Measurements from ENCODE around the gene CAPN9. TPM values are rescaled to one million over a fixed set of nuclear protein-coding genes. Genes with fewer than 3 reads are reported as not detected.
A peak's percentile ranks its signal among the peaks of the same experiment; 100 is the strongest.

CAPN9 gene
- total RNA-seq, 2 donors from 2014 or later = not detected

DNA sequence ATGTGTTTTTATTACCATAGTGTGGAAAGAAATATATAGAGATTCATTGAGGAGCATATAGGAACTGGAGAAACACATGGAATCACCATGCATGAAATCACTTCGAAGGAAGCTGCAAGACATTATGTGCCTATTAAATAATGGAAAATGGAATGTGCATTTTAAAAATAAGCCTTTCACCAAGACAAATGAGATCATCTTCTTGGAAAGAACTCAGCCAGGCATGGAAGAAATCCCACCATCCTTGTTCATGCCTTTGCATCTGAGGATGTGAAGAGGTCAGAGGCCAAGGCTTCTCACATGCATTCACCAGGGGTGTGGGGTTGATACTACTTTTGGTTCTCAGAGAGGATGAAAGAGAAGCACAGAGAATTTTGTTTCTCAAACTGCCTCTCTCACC, 71.2 kb downstream of the CAPN9 start:
- Histone ChIP-seq H3K4me3 (no peak overlapping the region), H3K27ac (no peak overlapping the region), H3K27me3 (no peaks in the 10 kb centered on the region), H3K36me3 (no peaks in the 10 kb centered on the region), H3K9me3 (no peaks in the 10 kb centered on the region), H3K4me1 (peaks cover 0 to 26% of the 10 kb centered on the region in 2 donors)
- DNase-seq (ENCODE audit: low spot score) = peak; percentile 5
- TF ChIP-seq, protein P1, sequence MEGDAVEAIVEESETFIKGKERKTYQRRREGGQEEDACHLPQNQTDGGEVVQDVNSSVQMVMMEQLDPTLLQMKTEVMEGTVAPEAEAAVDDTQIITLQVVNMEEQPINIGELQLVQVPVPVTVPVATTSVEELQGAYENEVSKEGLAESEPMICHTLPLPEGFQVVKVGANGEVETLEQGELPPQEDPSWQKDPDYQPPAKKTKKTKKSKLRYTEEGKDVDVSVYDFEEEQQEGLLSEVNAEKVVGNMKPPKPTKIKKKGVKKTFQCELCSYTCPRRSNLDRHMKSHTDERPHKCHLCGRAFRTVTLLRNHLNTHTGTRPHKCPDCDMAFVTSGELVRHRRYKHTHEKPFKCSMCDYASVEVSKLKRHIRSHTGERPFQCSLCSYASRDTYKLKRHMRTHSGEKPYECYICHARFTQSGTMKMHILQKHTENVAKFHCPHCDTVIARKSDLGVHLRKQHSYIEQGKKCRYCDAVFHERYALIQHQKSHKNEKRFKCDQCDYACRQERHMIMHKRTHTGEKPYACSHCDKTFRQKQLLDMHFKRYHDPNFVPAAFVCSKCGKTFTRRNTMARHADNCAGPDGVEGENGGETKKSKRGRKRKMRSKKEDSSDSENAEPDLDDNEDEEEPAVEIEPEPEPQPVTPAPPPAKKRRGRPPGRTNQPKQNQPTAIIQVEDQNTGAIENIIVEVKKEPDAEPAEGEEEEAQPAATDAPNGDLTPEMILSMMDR (IDR thresholded peaks at IDR 0.05) = no peak

DNA sequence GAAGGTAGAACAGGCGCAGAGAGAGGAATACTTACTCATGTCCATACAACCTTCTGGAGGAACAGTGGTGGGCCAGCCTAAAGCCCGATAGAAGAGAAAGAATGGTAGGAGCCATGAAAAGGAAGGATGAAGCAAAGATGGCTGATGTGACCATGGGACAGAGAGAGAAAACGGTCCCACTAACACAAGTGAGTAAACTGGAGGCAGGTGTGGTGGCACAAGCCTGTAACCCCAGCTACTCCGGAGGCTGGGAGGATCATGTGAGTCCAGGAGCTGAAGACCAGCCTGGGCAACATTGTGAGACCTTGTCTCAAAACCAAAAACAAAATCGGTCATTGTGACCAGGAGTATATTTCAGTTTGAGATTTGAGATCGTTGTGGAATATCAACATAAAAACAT, 71.7 kb downstream of the CAPN9 start:
- peaks cover 0 to 31% of the 10 kb centered on the region in 2 donors for H3K4me1 ChIP-seq
- DNase-seq (ENCODE audit: low spot score) = peak; percentile 46
- no peak overlapping the region for H3K27ac ChIP-seq
- H3K27me3 ChIP-seq = no peaks in the 10 kb centered on the region
- no peaks in the 10 kb centered on the region for H3K9me3 ChIP-seq
- no peaks in the 10 kb centered on the region for H3K36me3 ChIP-seq
- H3K4me3 ChIP-seq = no peak overlapping the region
- TF ChIP-seq, protein P1 (IDR thresholded peaks at IDR 0.05) = no peak

DNA sequence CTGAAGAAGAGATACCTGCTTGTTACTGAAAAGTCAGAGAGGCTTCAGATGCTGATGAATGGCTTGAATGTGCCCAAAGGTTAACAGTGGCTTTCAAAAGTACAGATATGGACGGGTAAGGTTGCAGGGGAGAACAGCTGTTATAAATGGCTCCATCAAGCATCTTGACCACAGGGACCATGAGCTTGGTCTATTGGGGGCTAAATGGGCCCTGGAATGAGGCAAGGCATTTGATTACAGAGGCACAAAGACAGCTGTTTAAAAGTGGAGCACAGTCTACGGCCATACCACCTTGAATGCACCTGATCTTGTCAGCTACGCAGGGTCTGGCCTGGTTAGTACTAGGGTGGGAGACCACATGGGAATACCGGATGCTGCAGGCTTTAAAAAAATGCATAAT, 72.8 kb downstream of the CAPN9 start:
- TF ChIP-seq, protein P1 (IDR thresholded peaks at IDR 0.05) = no peak
- H3K9me3 ChIP-seq = no peaks in the 10 kb centered on the region
- peaks cover 0 to 40% of the 10 kb centered on the region in 2 donors for H3K4me1 ChIP-seq
- no peak overlapping the region for H3K4me3 ChIP-seq
- H3K27me3 ChIP-seq = no peaks in the 10 kb centered on the region
- no peak overlapping the region for H3K27ac ChIP-seq
- DNase-seq (ENCODE audit: low spot score) = peak; percentile 7
- H3K36me3 ChIP-seq = no peaks in the 10 kb centered on the region

DNA sequence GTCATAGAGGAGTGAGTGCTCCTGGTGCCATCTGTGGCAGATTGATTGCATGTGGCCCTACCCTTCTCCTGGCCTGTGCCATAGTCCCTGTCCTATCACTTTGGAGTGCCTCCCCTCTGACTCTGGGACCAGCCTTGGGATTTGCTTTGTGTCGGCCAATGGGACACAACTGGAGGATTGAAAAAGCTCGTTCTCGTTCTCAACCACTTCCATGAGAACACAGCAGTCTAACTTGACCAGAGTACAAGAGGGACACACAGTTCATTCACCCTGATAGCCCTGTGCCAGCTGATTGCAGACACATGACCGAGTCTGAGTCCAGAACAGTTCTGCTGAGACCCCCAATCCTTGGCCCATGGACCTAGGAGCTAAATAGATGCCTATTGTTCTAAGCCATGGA, 73.4 kb downstream of the CAPN9 start:
- Histone ChIP-seq H3K27me3 (no peaks in the 10 kb centered on the region), H3K4me3 (no peak overlapping the region), H3K27ac (no peak overlapping the region), H3K36me3 (no peaks in the 10 kb centered on the region), H3K4me1 (peaks cover 0 to 40% of the 10 kb centered on the region in 2 donors), H3K9me3 (no peaks in the 10 kb centered on the region)
- peak; percentile 32 for DNase-seq (ENCODE audit: low spot score)
- TF ChIP-seq, protein P1 (IDR thresholded peaks at IDR 0.05) = no peak

DNA sequence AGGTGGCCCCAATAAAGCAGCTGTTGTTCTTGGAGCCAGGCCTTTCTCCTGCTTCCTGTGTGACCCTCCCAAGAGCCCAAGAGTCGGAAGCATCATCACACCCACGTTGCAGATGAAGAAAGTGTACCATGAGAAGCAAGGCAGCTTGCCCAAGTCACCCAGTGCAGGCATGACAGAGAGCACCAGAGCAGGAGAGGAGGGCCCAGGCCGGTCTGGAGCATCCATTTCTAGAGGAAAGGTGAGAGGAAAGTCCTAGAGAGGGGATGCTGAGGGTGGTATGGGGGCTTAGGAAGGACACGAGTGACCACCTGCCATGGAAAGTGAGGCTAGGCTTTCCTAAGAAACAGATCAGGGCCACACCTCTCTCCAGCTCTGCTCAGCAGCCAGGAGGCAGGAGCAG, 74.2 kb downstream of the CAPN9 start:
- no peak for DNase-seq (ENCODE audit: low spot score)

More for the DNA sequence above, 74.2 kb downstream of the CAPN9 start:
- Histone ChIP-seq H3K9me3 (no peaks in the 10 kb centered on the region), H3K4me1 (peaks cover 0 to 47% of the 10 kb centered on the region in 2 donors), H3K36me3 (no peaks in the 10 kb centered on the region), H3K4me3 (no peak overlapping the region), H3K27ac (peak overlapping the region in 1 of 2 donors; percentile 77), H3K27me3 (no peaks in the 10 kb centered on the region)
- TF ChIP-seq, protein P1 (IDR thresholded peaks at IDR 0.05) = no peak
